ENCODE results near the gene HTR3A.

HTR3A gene

GRCh38 chr11:114015117-114015516 is 40.2 kb downstream of the HTR3A start:
- FAIRE-seq (no peak), DNase-seq (ENCODE audit: insufficient read length, low spot score) (no peak)

- no peak for FAIRE-seq
- DNase-seq (ENCODE audit: insufficient read length, low spot score) = no peak
These were observed 42.1 kb downstream of the HTR3A start for GRCh38 chr11:114016986-114017385.

- FAIRE-seq (no peak), DNase-seq (ENCODE audit: insufficient read length, low spot score) (no peak)
These were observed 42.8 kb downstream of the HTR3A start for GRCh38 chr11:114017723-114018122.

- FAIRE-seq = no peak
- no peak for DNase-seq (ENCODE audit: insufficient read length, low spot score)
These were observed 44.1 kb downstream of the HTR3A start for GRCh38 chr11:114019046-114019445.

- FAIRE-seq = no peak
- no peak for DNase-seq (ENCODE audit: insufficient read length, low spot score)
These were observed 44.7 kb downstream of the HTR3A start for GRCh38 chr11:114019574-114019973.

GRCh38 chr11:114025329-114025907 is 50.5 kb downstream of the HTR3A start:
- DNase-seq (ENCODE audit: insufficient read length, low spot score) = no peak
- FAIRE-seq = no peak

- FAIRE-seq (no peak), DNase-seq (ENCODE audit: insufficient read length, low spot score) (no peak)
These were observed 51.4 kb downstream of the HTR3A start for GRCh38 chr11:114026355-114026754.

- FAIRE-seq (no peak), DNase-seq (ENCODE audit: insufficient read length, low spot score) (no peak)
These were observed 52.5 kb downstream of the HTR3A start for GRCh38 chr11:114027391-114027790.

GRCh38 chr11:114027926-114028325 is 53.0 kb downstream of the HTR3A start:
- no peak for FAIRE-seq
- no peak for DNase-seq (ENCODE audit: insufficient read length, low spot score)

- no peak for DNase-seq (ENCODE audit: insufficient read length, low spot score)
- no peak for FAIRE-seq
These were observed 56.5 kb downstream of the HTR3A start for GRCh38 chr11:114031246-114031966.

- FAIRE-seq = no peak
These were observed 57.0 kb downstream of the HTR3A start for GRCh38 chr11:114031967-114032320.

GRCh38 chr11:114033066-114033465 is 58.2 kb downstream of the HTR3A start:
- FAIRE-seq (no peak), DNase-seq (ENCODE audit: insufficient read length, low spot score) (no peak)

More at GRCh38 chr11:114031967-114032320, 57.0 kb downstream of the HTR3A start:
- no peak for DNase-seq (ENCODE audit: insufficient read length, low spot score)

- DNase-seq (ENCODE audit: insufficient read length, low spot score) = no peak
- FAIRE-seq = no peak
These were observed 58.7 kb downstream of the HTR3A start for GRCh38 chr11:114033572-114033971.

- no peak for DNase-seq (ENCODE audit: insufficient read length, low spot score)
- no peak for FAIRE-seq
These were observed 60.0 kb downstream of the HTR3A start for GRCh38 chr11:114034956-114035355.

- FAIRE-seq = peak; percentile 65
These were observed 61.4 kb downstream of the HTR3A start for GRCh38 chr11:114036147-114036811.

GRCh38 chr11:114036958-114037357 is 62.0 kb downstream of the HTR3A start:
- FAIRE-seq = no peak
- no peak for DNase-seq (ENCODE audit: insufficient read length, low spot score)

More at GRCh38 chr11:114036147-114036811, 61.4 kb downstream of the HTR3A start:
- peak; percentile 71 for DNase-seq (ENCODE audit: insufficient read length, low spot score)

GRCh38 chr11:114039551-114039950 is 64.6 kb downstream of the HTR3A start:
- DNase-seq (ENCODE audit: insufficient read length, low spot score) = no peak
- FAIRE-seq = no peak
